GM12874 (cell line): ENCODE data around the gene KCNJ11.

Experiments
- CTCF ChIP-seq: IDR thresholded peaks from 2 replicates; pipeline ENCODE4 v1.5.1; 2011; ENCODE audit warnings: low read depth, mild to moderate bottlenecking, control low read depth, low read length, moderate library complexity; ENCODE audit not compliant: insufficient read depth

Gene KCNJ11

DNA sequence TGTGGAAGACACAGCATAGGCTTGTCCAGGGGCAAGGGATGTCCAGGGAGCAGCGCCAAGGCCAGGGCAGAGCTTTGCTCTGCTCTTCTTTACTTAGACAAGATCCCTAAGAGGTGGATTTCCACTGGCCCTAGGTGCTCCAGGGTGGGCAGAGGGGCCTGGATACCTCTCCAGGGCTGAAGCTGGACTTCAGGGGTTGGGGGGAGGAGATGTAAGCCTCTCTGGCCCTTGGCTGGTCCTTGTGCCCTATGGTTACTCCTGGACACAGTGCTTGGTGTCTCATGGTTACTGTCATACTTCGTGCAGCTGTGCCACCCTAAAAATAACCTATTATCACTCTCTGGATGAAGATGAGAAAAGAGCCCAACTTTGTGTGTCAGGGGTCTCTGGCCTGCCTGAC, 12.9 kb upstream of the KCNJ11 start:
- TF ChIP-seq CTCF: no peak

GRCh38 chr11:17400048-17400775, 11.8 kb upstream of the KCNJ11 start:
- no peak for TF ChIP-seq CTCF

DNA sequence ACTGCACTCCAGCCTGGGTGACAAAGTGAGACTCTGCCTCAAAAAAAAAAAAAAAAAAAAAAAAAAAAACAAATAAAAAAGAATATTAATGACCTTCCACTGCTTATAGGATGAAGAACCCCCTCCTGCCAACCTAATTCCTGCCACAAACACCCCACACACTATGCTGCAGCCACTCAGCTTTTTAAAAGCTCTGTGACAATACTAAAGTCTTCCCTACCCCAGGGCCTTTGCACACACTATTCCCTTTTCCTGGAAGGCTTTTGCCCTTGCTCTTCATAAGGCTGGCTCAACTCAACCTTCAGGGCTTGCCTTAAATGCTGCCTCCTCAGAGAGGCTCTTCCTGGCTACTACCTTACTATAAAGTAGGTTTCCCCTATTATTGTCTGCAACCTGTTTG, 10.8 kb upstream of the KCNJ11 start:
- no peak for TF ChIP-seq CTCF

GRCh38 chr11:17397311-17398002, 9.0 kb upstream of the KCNJ11 start:
- TF ChIP-seq CTCF: no peak

- no peak for TF ChIP-seq CTCF
Measured at GRCh38 chr11:17396598-17397310, 8.3 kb upstream of the KCNJ11 start.

DNA sequence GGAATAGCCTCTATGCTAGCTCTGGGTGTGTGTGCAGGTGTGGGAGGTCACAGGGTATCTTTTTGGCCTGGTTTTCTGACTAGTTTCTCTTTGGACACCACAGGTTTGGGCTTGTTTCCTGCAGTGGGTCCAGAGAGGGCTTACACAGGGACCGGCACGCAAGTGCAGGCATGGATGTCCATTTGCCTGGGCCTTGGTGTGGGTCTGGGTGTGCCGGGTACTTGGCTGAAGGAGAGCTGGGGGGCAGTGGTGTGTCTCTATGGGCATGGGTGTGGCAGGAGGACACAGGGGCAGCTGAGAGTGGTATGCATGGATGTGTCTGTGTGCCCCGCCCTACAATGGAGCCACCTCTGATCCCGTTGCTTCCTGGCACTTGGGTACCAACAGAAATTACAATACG, 7.5 kb upstream of the KCNJ11 start:
- TF ChIP-seq CTCF: no peak

- TF ChIP-seq CTCF: no peak
Measured at GRCh38 chr11:17395554-17395961, 7.1 kb upstream of the KCNJ11 start.
